GM12878 (cell line): ENCODE measurements around the gene PCARE. TPM values are rescaled to one million over a fixed set of nuclear protein-coding genes. Genes with fewer than 3 reads are reported as not detected.

ENCODE experiments used
- ATF3 ChIP-seq: IDR thresholded peaks from 2 replicates; pipeline ENCODE4 v1.6.1; 2011; ENCODE audit warnings: low read depth, mild to moderate bottlenecking, low read length, moderate library complexity, borderline replicate concordance; ENCODE audit errors: extremely low read depth
- E4F1 ChIP-seq: fragments of 450-650 bp; IDR thresholded peaks from 2 replicates; pipeline ENCODE4 v1.6.1; 2018; ENCODE audit warnings: borderline replicate concordance, mild to moderate bottlenecking; ENCODE audit not compliant: partially characterized antibody
- EGR1 ChIP-seq, 2 experiments: IDR thresholded peaks; 1 replicate in 1 of 2; 2 replicates in 1 of 2; pipeline ENCODE4 v1.6.1; 2011 to 2012; ENCODE audit warnings: low read depth in 2 of 2, low read length in 2 of 2, borderline replicate concordance in 1 of 2, mild to moderate bottlenecking in 1 of 2, moderate library complexity in 1 of 2
- KAT2A ChIP-seq: conservative IDR thresholded peaks from 2 replicates; pipeline ENCODE4 v1.6.1; 2011; ENCODE audit warnings: low read depth, low read length; ENCODE audit not compliant: control insufficient read depth
- RB1 ChIP-seq: fragments of 450-650 bp; formaldehyde crosslinking; IDR thresholded peaks from 2 replicates; pipeline ENCODE4 v1.6.1; 2017; ENCODE audit warnings: mild to moderate bottlenecking, borderline replicate concordance
- RCOR1 ChIP-seq: conservative IDR thresholded peaks from 2 replicates; pipeline ENCODE4 v1.6.1; 2012; ENCODE audit warnings: low read depth, low read length, improper control_type of control experiment
- SIX5 ChIP-seq: IDR thresholded peaks from 2 replicates; pipeline ENCODE4 v1.6.1; 2011; ENCODE audit warnings: mild to moderate bottlenecking, low read depth, low read length, moderate library complexity; ENCODE audit not compliant: severe bottlenecking
- SMAD5 ChIP-seq: IDR thresholded peaks from 2 replicates; pipeline ENCODE4 v1.6.1; 2016; ENCODE audit warnings: antibody characterized with exemption, low read depth
- SMC3 ChIP-seq: IDR thresholded peaks from 2 replicates; pipeline ENCODE4 v1.6.1; 2011; ENCODE audit warnings: low read length, improper control_type of control experiment, borderline replicate concordance
- STAT1 ChIP-seq: fragments of 450-650 bp; conservative IDR thresholded peaks from 2 replicates; pipeline ENCODE4 v1.6.1; 2014; ENCODE audit warnings: antibody characterized with exemption, mild to moderate bottlenecking
- YY1 ChIP-seq: IDR thresholded peaks from 2 replicates; pipeline ENCODE4 v1.6.1; 2011; ENCODE audit warnings: low read depth, mild to moderate bottlenecking, low read length
- polyA plus RNA-seq, 11 experiments: library from polyadenylated mRNA; depleted of rRNA in 4 of 11; unstranded in 6 of 11; stranded (reverse) in 5 of 11; fragments of >200 nt; fragmentation: Nextera tagmentation in 4 of 11; fragmentation: Illumina TruSeq in 1 of 11; extraction: Ambion mirVana in 4 of 11; extraction: Trizol in 1 of 11; gene quantifications; 1 replicate in 1 of 11; 2 replicates in 10 of 11; pipeline versions ENCODE4 v1.2.1 to v1.2.3, GENCODE V29; 2011 to 2016; ENCODE audit warnings: inconsistent platforms in 2 of 11, missing spikeins in 2 of 11, low read depth in 1 of 11
- total RNA-seq, 4 experiments: library from RNA; depleted of rRNA in 3 of 4; stranded (reverse); fragments of >200 nt in 3 of 4; fragmentation: Illumina TruSeq in 1 of 4; extraction: Trizol in 1 of 4; gene quantifications; 2 replicates each; pipeline versions ENCODE4 v1.2.1 to v1.2.3, GENCODE V29; 2013 to 2021
- TF ChIP-seq, protein P1 (sequence below): fragments of 450-650 bp; conservative IDR thresholded peaks from 2 replicates; pipeline ENCODE4 v1.6.1; 2017; ENCODE audit warnings: mild to moderate bottlenecking, moderate library complexity
- TF ChIP-seq, protein P2 (sequence below): IDR thresholded peaks from 2 replicates; pipeline ENCODE4 v1.6.1; 2011; ENCODE audit warnings: low read depth, low read length, improper control_type of control experiment, borderline replicate concordance

Gene PCARE
- total and polyA plus RNA-seq, 10 of the 15 experiments (the other 5 are each of a cell fraction or from before 2014, with no cell fraction given) = 0.04 to 0.08 (median 0.06) TPM; not detected in 5

GRCh38 chr2:29046321-29046720 lies 28.0 kb downstream of the PCARE start (continued):
- TF ChIP-seq EGR1 (IDR thresholded peaks at IDR 0.05; ENCODE audit: borderline replicate concordance in 1 of 2, low read depth in 2 of 2, low read length in 2 of 2) (no peak), E4F1 (no peak), SIX5 (no peak), SMAD5 (no peak), ATF3 (no peak), STAT1 (no peak), YY1 (no peak), SMC3 (no peak), RCOR1 (no peak), KAT2A (no peak), RB1 (no peak)
- TF ChIP-seq, protein P1, sequence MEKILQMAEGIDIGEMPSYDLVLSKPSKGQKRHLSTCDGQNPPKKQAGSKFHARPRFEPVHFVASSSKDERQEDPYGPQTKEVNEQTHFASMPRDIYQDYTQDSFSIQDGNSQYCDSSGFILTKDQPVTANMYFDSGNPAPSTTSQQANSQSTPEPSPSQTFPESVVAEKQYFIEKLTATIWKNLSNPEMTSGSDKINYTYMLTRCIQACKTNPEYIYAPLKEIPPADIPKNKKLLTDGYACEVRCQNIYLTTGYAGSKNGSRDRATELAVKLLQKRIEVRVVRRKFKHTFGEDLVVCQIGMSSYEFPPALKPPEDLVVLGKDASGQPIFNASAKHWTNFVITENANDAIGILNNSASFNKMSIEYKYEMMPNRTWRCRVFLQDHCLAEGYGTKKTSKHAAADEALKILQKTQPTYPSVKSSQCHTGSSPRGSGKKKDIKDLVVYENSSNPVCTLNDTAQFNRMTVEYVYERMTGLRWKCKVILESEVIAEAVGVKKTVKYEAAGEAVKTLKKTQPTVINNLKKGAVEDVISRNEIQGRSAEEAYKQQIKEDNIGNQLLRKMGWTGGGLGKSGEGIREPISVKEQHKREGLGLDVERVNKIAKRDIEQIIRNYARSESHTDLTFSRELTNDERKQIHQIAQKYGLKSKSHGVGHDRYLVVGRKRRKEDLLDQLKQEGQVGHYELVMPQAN = no peak
- TF ChIP-seq, protein P2, sequence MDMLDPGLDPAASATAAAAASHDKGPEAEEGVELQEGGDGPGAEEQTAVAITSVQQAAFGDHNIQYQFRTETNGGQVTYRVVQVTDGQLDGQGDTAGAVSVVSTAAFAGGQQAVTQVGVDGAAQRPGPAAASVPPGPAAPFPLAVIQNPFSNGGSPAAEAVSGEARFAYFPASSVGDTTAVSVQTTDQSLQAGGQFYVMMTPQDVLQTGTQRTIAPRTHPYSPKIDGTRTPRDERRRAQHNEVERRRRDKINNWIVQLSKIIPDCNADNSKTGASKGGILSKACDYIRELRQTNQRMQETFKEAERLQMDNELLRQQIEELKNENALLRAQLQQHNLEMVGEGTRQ = no peak
